Measurements from ENCODE around the gene CD84. TPM values are rescaled to one million over a fixed set of nuclear protein-coding genes. Genes with fewer than 3 reads are reported as not detected.
"Not testable (repeated sequence)": the region's sequence is repeated elsewhere in the genome, so short reads cannot be mapped to it uniquely, and the experiment has no call there.

Gene CD84
- total RNA-seq: 10 to 100 TPM in 1 of 3 donors, 1 to 10 TPM in 2; 7.0 to 14.7 (median 7.7) TPM

GRCh38 chr1:160579216-160579701 lies at the start of gene CD84:
TSS of gene CD84 (minus strand) at chr1:160579496. CDS start at chr1:160579437, 59 bp downstream.
- DNase-seq: no peak
- H3K4me3 Mint-ChIP-seq: peak within 1 kb of the TSS; percentile 81

GRCh38 chr1:160628799-160629263 lies 49.5 kb upstream of the CD84 start:
- Mint-ChIP-seq H3K4me3 (peak overlapping the region; percentile 52), H3K27me3 (ENCODE audit: low read depth) (no peaks in the 10 kb centered on the region), H3K4me1 (ENCODE audit: low read depth) (peaks cover 99% of the 10 kb centered on the region), H3K9me3 (no peaks in the 10 kb centered on the region), H3K36me3 (ENCODE audit: insufficient read depth) (peaks cover 74% of the 10 kb centered on the region)
- DNase-seq (no peak), ATAC-seq (no peak)

More at GRCh38 chr1:160579216-160579701, at the start of gene CD84:
- ATAC-seq: no peak
- Mint-ChIP-seq H3K4me1 (ENCODE audit: low read depth) (peaks cover 83% of the 10 kb centered on the region), H3K9me3 (peaks cover 9% of the 10 kb centered on the region), H3K27me3 (ENCODE audit: low read depth) (no peaks in the 10 kb centered on the region), H3K36me3 (ENCODE audit: insufficient read depth) (no peaks in the 10 kb centered on the region)

GRCh38 chr1:160627677-160628289 lies 48.5 kb upstream of the CD84 start:
- H3K27me3 Mint-ChIP-seq (ENCODE audit: low read depth); ATAC-seq; H3K9me3 Mint-ChIP-seq: not testable (repeated sequence)
- peak; percentile 59 for DNase-seq
- peaks cover 99% of the 10 kb centered on the region for H3K4me1 Mint-ChIP-seq (ENCODE audit: low read depth)
- peaks cover 71% of the 10 kb centered on the region for H3K36me3 Mint-ChIP-seq (ENCODE audit: insufficient read depth)
- H3K4me3 Mint-ChIP-seq: peak overlapping the region; percentile 74

GRCh38 chr1:160626509-160627342 lies 47.4 kb upstream of the CD84 start:
- Mint-ChIP-seq H3K27me3 (ENCODE audit: low read depth) (no peaks in the 10 kb centered on the region), H3K9me3 (no peaks in the 10 kb centered on the region), H3K4me3 (peak overlapping the region; percentile 74), H3K36me3 (ENCODE audit: insufficient read depth) (peaks cover 76% of the 10 kb centered on the region), H3K4me1 (ENCODE audit: low read depth) (peaks cover 100% of the 10 kb centered on the region)
- no peak for DNase-seq
- ATAC-seq: peak; percentile 15 to 33

GRCh38 chr1:160625725-160626498 lies 46.6 kb upstream of the CD84 start:
- no peaks in the 10 kb centered on the region for H3K9me3 Mint-ChIP-seq
- ATAC-seq (peak; percentile 64 to 67), DNase-seq (peak; percentile 62)
- no peaks in the 10 kb centered on the region for H3K27me3 Mint-ChIP-seq (ENCODE audit: low read depth)
- H3K4me1 Mint-ChIP-seq (ENCODE audit: low read depth): peaks cover 100% of the 10 kb centered on the region
- peaks cover 75% of the 10 kb centered on the region for H3K36me3 Mint-ChIP-seq (ENCODE audit: insufficient read depth)
- H3K4me3 Mint-ChIP-seq: peak overlapping the region; percentile 74

GRCh38 chr1:160625321-160625720 lies 46.0 kb upstream of the CD84 start:
- DNase-seq (no peak), ATAC-seq (no peak)
- peak overlapping the region; percentile 47 for H3K4me3 Mint-ChIP-seq
- no peaks in the 10 kb centered on the region for H3K27me3 Mint-ChIP-seq (ENCODE audit: low read depth)
- H3K36me3 Mint-ChIP-seq (ENCODE audit: insufficient read depth): peaks cover 70% of the 10 kb centered on the region
- H3K9me3 Mint-ChIP-seq: no peaks in the 10 kb centered on the region
- peaks cover 96% of the 10 kb centered on the region for H3K4me1 Mint-ChIP-seq (ENCODE audit: low read depth)

GRCh38 chr1:160624464-160624863 lies 45.2 kb upstream of the CD84 start:
- Mint-ChIP-seq H3K4me3 (peak overlapping the region; percentile 7), H3K27me3 (ENCODE audit: low read depth) (no peaks in the 10 kb centered on the region), H3K9me3 (no peaks in the 10 kb centered on the region), H3K4me1 (ENCODE audit: low read depth) (peaks cover 94% of the 10 kb centered on the region), H3K36me3 (ENCODE audit: insufficient read depth) (peaks cover 72% of the 10 kb centered on the region)
- DNase-seq (no peak), ATAC-seq (no peak)

GRCh38 chr1:160623862-160624261 lies 44.6 kb upstream of the CD84 start:
- Mint-ChIP-seq H3K36me3 (ENCODE audit: insufficient read depth) (peaks cover 76% of the 10 kb centered on the region), H3K4me3 (peak overlapping the region; percentile 62), H3K9me3 (peaks cover 5% of the 10 kb centered on the region), H3K27me3 (ENCODE audit: low read depth) (no peaks in the 10 kb centered on the region), H3K4me1 (ENCODE audit: low read depth) (peaks cover 94% of the 10 kb centered on the region)
- DNase-seq (no peak), ATAC-seq (peak; percentile 3 to 5)

- Mint-ChIP-seq H3K27me3 (ENCODE audit: low read depth) (no peaks in the 10 kb centered on the region), H3K4me3 (peak overlapping the region; percentile 62), H3K9me3 (peaks cover 7% of the 10 kb centered on the region), H3K36me3 (ENCODE audit: insufficient read depth) (peaks cover 75% of the 10 kb centered on the region), H3K4me1 (ENCODE audit: low read depth) (peaks cover 92% of the 10 kb centered on the region)
- DNase-seq: no peak
- peak; percentile 61 to 63 for ATAC-seq
Observed at GRCh38 chr1:160623227-160623633, 43.9 kb upstream of the CD84 start.

- peaks cover 7% of the 10 kb centered on the region for H3K9me3 Mint-ChIP-seq
- peaks cover 91% of the 10 kb centered on the region for H3K4me1 Mint-ChIP-seq (ENCODE audit: low read depth)
- no peak for ATAC-seq
Observed at GRCh38 chr1:160622501-160623226, 43.4 kb upstream of the CD84 start.

GRCh38 chr1:160621633-160622413 lies 42.5 kb upstream of the CD84 start:
- Mint-ChIP-seq H3K4me3 (peak overlapping the region; percentile 7), H3K4me1 (ENCODE audit: low read depth) (peaks cover 84% of the 10 kb centered on the region), H3K36me3 (ENCODE audit: insufficient read depth) (peaks cover 73% of the 10 kb centered on the region), H3K9me3 (peaks cover 7% of the 10 kb centered on the region), H3K27me3 (ENCODE audit: low read depth) (no peaks in the 10 kb centered on the region)
- ATAC-seq: no peak
- DNase-seq: no peak

More at GRCh38 chr1:160622501-160623226, 43.4 kb upstream of the CD84 start:
- Mint-ChIP-seq H3K36me3 (ENCODE audit: insufficient read depth) (peaks cover 74% of the 10 kb centered on the region), H3K27me3 (ENCODE audit: low read depth) (no peaks in the 10 kb centered on the region), H3K4me3 (peak overlapping the region; percentile 40)
- no peak for DNase-seq

- H3K4me3 Mint-ChIP-seq: no peak overlapping the region
- H3K36me3 Mint-ChIP-seq (ENCODE audit: insufficient read depth): peaks cover 66% of the 10 kb centered on the region
- ATAC-seq (no peak), DNase-seq (no peak)
- no peaks in the 10 kb centered on the region for H3K27me3 Mint-ChIP-seq (ENCODE audit: low read depth)
- peaks cover 78% of the 10 kb centered on the region for H3K4me1 Mint-ChIP-seq (ENCODE audit: low read depth)
- H3K9me3 Mint-ChIP-seq: peaks cover 7% of the 10 kb centered on the region
Observed at GRCh38 chr1:160620942-160621632, 41.8 kb upstream of the CD84 start.
